ENCODE measurements around the gene PROP1. TPM values are rescaled to one million over a fixed set of nuclear protein-coding genes. Genes with fewer than 3 reads are reported as not detected.

The PROP1 gene
- total and polyA plus RNA-seq, 2 of the 4 experiments (the other 2 are of a cell fraction) = not detected

- no peaks in the 10 kb centered on the region for H4K20me1 ChIP-seq (ENCODE audit: insufficient read depth, low read length)
- no peaks in the 10 kb centered on the region; the same call in 1 of the 2 replicates for H3K27me3 ChIP-seq (ENCODE audit: control insufficient read depth, insufficient read depth, low read length)
- H2AFZ ChIP-seq (replicated peaks; ENCODE audit: low read length, poor library complexity) = no peak overlapping the region
- no peak overlapping the region for H3K4me2 ChIP-seq (ENCODE audit: low read depth, low read length)
- no peaks in the 10 kb centered on the region for H3K36me3 ChIP-seq (ENCODE audit: control insufficient read depth, insufficient read depth, low read length)
- DNase-seq (no peak), ATAC-seq (ENCODE audit: low read depth) (no peak)
- H2AK5ac ChIP-seq (ENCODE audit: low read depth, low read length) = no peak overlapping the region
- intact Hi-C loops (cut with micrococcal nuclease) (no loop called here), in situ Hi-C loops (cut with MboI; ENCODE audit: low sequenced_read_pairs) (no loop called here), dilution Hi-C loops (cut with HindIII; ENCODE audit: low sequenced_read_pairs, unreplicated experiment) (no loop called here)
- BruUV-seq (replicated peaks) = no TSS peak
- no peak for TF ChIP-seq MAZ (IDR thresholded peaks at IDR 0.05; ENCODE audit: borderline replicate concordance, low read depth, low read length)
- TF ChIP-seq CEBPB (IDR thresholded peaks at IDR 0.05; ENCODE audit: low read depth, low read length) = no peak
- TF ChIP-seq CHD1 (IDR thresholded peaks at IDR 0.05; ENCODE audit: low read depth, low read length) = no peak
- no peak for TF ChIP-seq RCOR1 (IDR thresholded peaks at IDR 0.05; ENCODE audit: insufficient replicate concordance, low read length)
- no peak for TF ChIP-seq RFX5 (IDR thresholded peaks at IDR 0.05; ENCODE audit: low read depth, low read length)
- H3K18ac ChIP-seq (ENCODE audit: low read depth, low read length) = no peak overlapping the region
- no peak overlapping the region for H2AK9ac ChIP-seq (replicated peaks; ENCODE audit: low read depth, low read length, poor library complexity)
- peaks cover 3% of the 10 kb centered on the region for H3K9me3 ChIP-seq (ENCODE audit: control insufficient read depth, insufficient read depth, low read length)
- no peaks in the 10 kb centered on the region for H3K79me1 ChIP-seq (ENCODE audit: low read depth in 1 of 2, low read length in 2 of 2)
- H4K8ac ChIP-seq (ENCODE audit: low read depth in 2 of 2, low read length in 2 of 2) = no peak overlapping the region
- CTCF ChIA-PET = no interaction called here
- H3K23ac ChIP-seq (ENCODE audit: low read depth, low read length) = no peak overlapping the region
- no peak overlapping the region for H3K4ac ChIP-seq (ENCODE audit: low read depth, low read length)
- POLR2A ChIA-PET (ENCODE audit: unreplicated experiment) = no interaction called here
- H3K9ac ChIP-seq (ENCODE audit: low read depth, low read length) = no peak overlapping the region
- H3K9me1 ChIP-seq (ENCODE audit: insufficient read depth, low read length) = no peaks in the 10 kb centered on the region; the same call in 1 of the 2 replicates
- no peak overlapping the region for H3K27ac ChIP-seq (ENCODE audit: insufficient read depth, low read length)
- H4K91ac ChIP-seq (ENCODE audit: insufficient read depth, low read depth, low read length) = no peak overlapping the region
- no peaks in the 10 kb centered on the region for H3K4me1 ChIP-seq (ENCODE audit: control insufficient read depth, insufficient read depth, low read length)
- H3K56ac ChIP-seq (ENCODE audit: extremely low read depth, insufficient read depth, low read length) = no peak overlapping the region
- H2BK20ac ChIP-seq (ENCODE audit: low read depth, low read length) = no peak overlapping the region
- no peak overlapping the region for H2BK5ac ChIP-seq (ENCODE audit: low read depth, low read length, poor library complexity, severe bottlenecking)
- no peak overlapping the region for H3K14ac ChIP-seq (replicated peaks; ENCODE audit: low read depth, low read length)
- H2BK15ac ChIP-seq (ENCODE audit: low read depth, low read length) = no peak overlapping the region
- H4K5ac ChIP-seq (ENCODE audit: low read depth, low read length) = no peak overlapping the region
- WGBS, 2 experiments (ENCODE audit: extremely low coverage in 2 of 2, insufficient read length in 1 of 2) = 31% methylated on average over 2 of the region's 9 CpGs; no CpG with 5 or more reads in 1 of the 2 experiments
- H2BK120ac ChIP-seq (ENCODE audit: low read depth, low read length) = no peak overlapping the region
- H3K4me3 ChIP-seq (ENCODE audit: insufficient read depth, low read depth, low read length) = no peak overlapping the region
These were observed 36.7 kb downstream of the PROP1 start for GRCh38 chr5:177959315-177959714.
